Mesendoderm (in vitro differentiated cells): ENCODE data around the gene ASCL5. TPM values are rescaled to one million over a fixed set of nuclear protein-coding genes. Genes with fewer than 3 reads are reported as not detected.

Experiments
- DNase-seq: peaks from one replicate; pipeline ENCODE4 v3.0.0; 2013
- H2AK5ac ChIP-seq: 2 replicates; pipeline ENCODE4 v1.6.1; 2013; ENCODE audit warnings: low read length, inconsistent platforms
- H2BK120ac ChIP-seq: 2 replicates; pipeline ENCODE4 v1.6.1; 2013; ENCODE audit warnings: low read depth, mild to moderate bottlenecking, low read length, moderate library complexity, mixed read lengths
- H2BK15ac ChIP-seq: replicated peaks from 2 replicates; pipeline ENCODE4 v1.6.1; 2013; ENCODE audit warnings: low read depth, mild to moderate bottlenecking, moderate library complexity
- H2BK5ac ChIP-seq: 2 replicates; pipeline ENCODE4 v1.6.1; 2013; ENCODE audit warnings: low read length, inconsistent platforms
- H3K18ac ChIP-seq: 2 replicates; pipeline ENCODE4 v1.6.1; 2013; ENCODE audit warnings: mild to moderate bottlenecking, low read length, mixed read lengths
- H3K23ac ChIP-seq: one replicate; pipeline ENCODE4 v1.6.1; 2013; ENCODE audit warnings: low read length
- H3K27ac ChIP-seq: 2 replicates; pipeline ENCODE4 v1.5.1; 2013; ENCODE audit warnings: low read depth, mild to moderate bottlenecking, inconsistent platforms, low read length, moderate library complexity
- H3K27me3 ChIP-seq: 2 replicates; pipeline ENCODE4 v1.6.1; 2013; ENCODE audit warnings: low read length, control low read depth, mild to moderate bottlenecking, inconsistent platforms; ENCODE audit not compliant: insufficient read depth, poor library complexity
- H3K36me3 ChIP-seq: 2 replicates; pipeline ENCODE4 v1.6.1; 2013; ENCODE audit warnings: low read length, inconsistent platforms; ENCODE audit not compliant: control insufficient read depth, insufficient read depth
- H3K4ac ChIP-seq: one replicate; pipeline ENCODE4 v1.6.1; 2013; ENCODE audit warnings: low read depth, mild to moderate bottlenecking, low read length, moderate library complexity
- H3K4me1 ChIP-seq: 2 replicates; pipeline ENCODE4 v1.6.1; 2013; ENCODE audit warnings: low read depth, low read length, inconsistent platforms; ENCODE audit not compliant: control insufficient read depth
- H3K4me2 ChIP-seq: 2 replicates; pipeline ENCODE4 v1.6.1; 2013; ENCODE audit warnings: low read length
- H3K4me3 ChIP-seq: 2 replicates; pipeline ENCODE4 v1.5.1; 2013; ENCODE audit warnings: mild to moderate bottlenecking, low read length
- H3K56ac ChIP-seq: one replicate; pipeline ENCODE4 v1.6.1; 2013; ENCODE audit warnings: low read length
- H3K79me1 ChIP-seq: 2 replicates; pipeline ENCODE4 v1.6.1; 2013; ENCODE audit warnings: low read length, inconsistent platforms
- H3K79me2 ChIP-seq: 2 replicates; pipeline ENCODE4 v1.6.1; 2013; ENCODE audit warnings: mild to moderate bottlenecking, low read length; ENCODE audit not compliant: control insufficient read depth, insufficient read depth
- H3K9ac ChIP-seq: 2 replicates; pipeline ENCODE4 v1.6.1; 2013; ENCODE audit warnings: low read length, inconsistent platforms
- H4K5ac ChIP-seq: one replicate; pipeline ENCODE4 v1.6.1; 2013; ENCODE audit warnings: low read length
- H4K8ac ChIP-seq: one replicate; pipeline ENCODE4 v1.6.1; 2013; ENCODE audit warnings: low read depth, mild to moderate bottlenecking, control low read depth, low read length, moderate library complexity
- WGBS: extraction: QIAGEN DNeasy Blood & Tissue Kit; methylation state at CpG from one replicate; pipeline ENCODE4 v1.1.7; 2013; ENCODE audit warnings: low lambda C conversion rate, missing lambda C conversion rate; ENCODE audit not compliant: insufficient coverage; ENCODE audit errors: extremely low coverage; 5-methylcytosine and 5-hydroxymethylcytosine counted together
- polyA plus RNA-seq, 2 experiments: library from polyadenylated mRNA; stranded (reverse); fragments of 200-250 nt; gene quantifications; one replicate each; pipeline ENCODE4 v1.2.3, GENCODE V29; 2013

Gene ASCL5, protein sequence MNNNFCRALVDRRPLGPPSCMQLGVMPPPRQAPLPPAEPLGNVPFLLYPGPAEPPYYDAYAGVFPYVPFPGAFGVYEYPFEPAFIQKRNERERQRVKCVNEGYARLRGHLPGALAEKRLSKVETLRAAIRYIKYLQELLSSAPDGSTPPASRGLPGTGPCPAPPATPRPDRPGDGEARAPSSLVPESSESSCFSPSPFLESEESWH
- 0.20 TPM for polyA plus RNA-seq (2013, experiment 1 of 2)
- polyA plus RNA-seq (2013, experiment 2 of 2): 0.18 TPM

DNA sequence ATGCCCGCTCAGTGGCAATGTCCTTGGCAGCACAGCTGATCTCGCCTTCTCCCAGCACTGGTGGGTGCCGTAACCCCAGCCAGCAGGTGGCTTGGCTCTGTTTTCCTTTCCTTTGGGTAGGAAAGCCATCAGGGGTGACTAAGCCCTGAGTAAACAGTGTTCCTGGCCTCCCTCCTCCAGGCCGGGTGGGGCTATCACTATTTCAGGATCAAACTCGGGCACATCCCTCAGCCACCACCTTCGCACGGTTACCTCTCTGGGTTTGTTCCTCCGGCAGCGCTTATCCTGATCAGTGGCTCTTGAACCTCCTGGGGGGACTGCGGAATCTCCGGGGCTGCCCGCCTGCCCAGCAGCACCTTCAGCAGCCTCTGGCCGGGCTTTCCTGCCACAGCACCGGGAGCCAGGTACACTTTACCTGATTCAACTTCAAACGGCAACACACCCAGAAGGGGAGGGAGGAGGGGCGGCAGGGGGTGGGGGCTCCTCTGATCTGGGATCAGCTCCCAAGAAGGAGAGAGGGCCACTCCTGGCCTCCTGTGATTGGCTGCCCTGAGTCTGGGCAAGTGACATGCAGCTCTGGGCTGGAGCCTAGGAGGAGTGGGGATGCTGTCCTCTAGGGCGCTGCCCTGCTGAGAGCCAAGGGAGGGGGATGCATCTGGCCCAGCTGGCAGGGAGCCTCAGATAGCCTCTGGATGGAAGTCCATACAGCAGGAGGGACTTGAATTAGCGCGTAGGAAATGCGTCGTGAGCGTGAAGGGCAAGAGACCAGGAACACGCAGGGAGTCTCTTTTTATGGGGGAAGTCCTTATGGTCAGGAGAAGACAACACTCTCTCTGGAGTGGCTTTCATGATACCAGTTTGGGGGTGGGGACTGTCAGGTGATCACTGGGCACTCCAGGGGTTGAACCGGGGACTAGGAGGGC, at the start of gene ASCL5:
Gene ASCL5 (minus strand): TSS at position 353 of the 923 bp plus-strand sequence. CDS start 11,812 bp downstream, outside the sequence.
- DNase-seq: peak; percentile 76
- Histone ChIP-seq H3K56ac (no peak within 1 kb of the TSS), H4K5ac (no peak within 1 kb of the TSS), H2BK15ac (no peak within 1 kb of the TSS), H4K8ac (no peak within 1 kb of the TSS), H2BK5ac (no peak within 1 kb of the TSS), H3K27ac (no peak within 1 kb of the TSS), H2BK120ac (no peak within 1 kb of the TSS), H3K27me3 (no peaks in the 10 kb centered on the region), H3K18ac (no peak within 1 kb of the TSS), H3K36me3 (no peaks in the 10 kb centered on the region), H2AK5ac (no peak within 1 kb of the TSS), H3K9ac (no peak within 1 kb of the TSS), H3K23ac (no peak within 1 kb of the TSS), H3K79me2 (no peaks in the 10 kb centered on the region), H3K4me3 (no peak within 1 kb of the TSS), H3K79me1 (no peaks in the 10 kb centered on the region), H3K4me1 (no peaks in the 10 kb centered on the region), H3K4me2 (no peak within 1 kb of the TSS), H3K4ac (no peak within 1 kb of the TSS)
- WGBS: no CpG with 5 or more reads among the region's 24 CpGs

DNA sequence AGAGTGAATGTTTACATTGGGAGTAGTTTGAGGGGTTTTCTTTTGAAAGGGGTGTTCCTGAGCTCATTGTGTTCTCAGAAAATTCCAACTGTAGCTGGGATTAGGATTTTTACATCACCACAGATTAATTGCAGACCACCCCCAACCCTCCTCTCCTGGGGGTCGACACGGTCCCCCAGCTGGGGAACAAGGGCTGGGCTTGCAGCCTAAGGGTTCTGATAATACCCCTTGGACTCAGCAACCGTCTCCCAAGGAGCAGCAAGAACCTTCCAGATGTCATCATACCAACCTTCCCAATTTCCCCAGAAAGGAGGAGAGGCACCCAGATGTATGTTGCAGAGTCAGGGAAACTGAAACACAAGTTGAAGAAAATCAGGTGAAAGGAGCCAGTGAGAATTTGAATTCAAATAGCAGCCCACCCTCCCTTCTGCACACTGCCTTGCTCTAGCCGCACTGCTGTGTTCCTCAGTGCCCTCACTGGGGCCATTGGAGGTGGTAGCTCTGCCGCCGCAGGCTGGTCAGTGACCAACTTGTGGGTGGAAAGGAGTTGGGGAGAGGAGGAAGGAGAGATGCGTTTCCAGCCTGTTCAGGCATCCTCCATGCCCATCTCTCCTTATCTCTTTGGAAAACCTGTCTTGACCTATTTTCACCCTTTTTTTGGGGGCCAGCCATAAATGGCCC, 49.0 kb upstream of the ASCL5 start:
- Histone ChIP-seq H3K36me3 (no peaks in the 10 kb centered on the region), H3K27me3 (no peaks in the 10 kb centered on the region), H3K23ac (no peak overlapping the region), H4K8ac (no peak overlapping the region), H3K79me2 (no peaks in the 10 kb centered on the region), H3K18ac (no peak overlapping the region), H2AK5ac (no peak overlapping the region), H4K5ac (no peak overlapping the region), H3K4ac (no peak overlapping the region), H2BK120ac (no peak overlapping the region), H2BK15ac (no peak overlapping the region), H3K27ac (no peak overlapping the region), H3K4me3 (no peak overlapping the region), H2BK5ac (no peak overlapping the region), H3K79me1 (no peaks in the 10 kb centered on the region), H3K56ac (no peak overlapping the region), H3K9ac (no peak overlapping the region), H3K4me2 (no peak overlapping the region), H3K4me1 (no peaks in the 10 kb centered on the region)
- no CpG with 5 or more reads among the region's 7 CpGs for WGBS
- DNase-seq: no peak

DNA sequence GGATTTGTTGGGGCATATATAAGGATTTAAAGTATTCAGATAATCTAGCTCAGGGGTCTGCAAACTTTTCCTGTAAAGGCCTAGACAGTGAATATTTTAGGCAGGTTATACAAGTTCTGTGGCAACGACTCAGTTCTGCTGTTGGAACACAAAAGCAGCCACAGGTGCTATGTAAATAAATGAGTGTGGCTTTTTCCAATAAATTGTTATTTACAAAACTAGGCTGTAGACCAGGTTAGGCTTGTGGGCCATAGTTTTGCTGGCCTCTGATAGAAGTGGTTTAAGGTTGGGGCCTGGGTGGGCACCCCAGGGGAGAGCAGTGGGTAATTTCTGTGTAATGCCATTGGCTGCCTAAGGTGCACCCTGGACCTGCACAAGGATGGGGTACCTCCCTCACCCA, 46.8 kb upstream of the ASCL5 start:
- H3K4me2 ChIP-seq: no peak overlapping the region
- WGBS: no CpG with 5 or more reads among the region's 1 CpG

DNA sequence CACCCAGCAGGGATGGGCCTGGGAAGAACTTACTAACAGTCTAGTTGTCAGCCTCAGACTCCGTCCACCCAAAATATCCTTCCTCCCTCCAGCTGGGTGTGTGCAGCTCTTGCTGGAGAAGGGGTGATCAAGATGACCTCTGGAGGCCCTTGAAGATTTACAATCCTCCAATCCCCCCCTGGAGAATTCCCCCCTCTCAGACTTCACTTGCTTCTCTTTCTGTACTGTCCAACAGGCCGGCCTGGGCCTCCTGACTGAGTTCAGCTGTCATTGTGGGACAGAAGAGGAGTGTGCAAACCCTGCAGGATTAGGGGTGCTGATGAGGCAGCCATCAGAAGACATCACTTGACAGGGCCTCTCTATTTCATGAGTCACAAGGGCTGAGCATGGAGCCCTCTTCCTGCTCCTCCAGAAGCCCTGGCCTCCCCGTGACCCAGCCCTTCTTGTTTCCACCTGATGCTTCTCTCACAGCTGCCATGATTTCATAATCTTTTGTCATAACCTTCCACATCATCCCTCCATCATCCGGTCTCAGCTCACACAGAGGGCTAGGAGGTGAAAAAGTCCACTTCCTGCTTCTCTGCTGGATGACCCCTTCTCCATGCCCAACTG, 46.1 kb upstream of the ASCL5 start:
- no CpG with 5 or more reads among the region's 4 CpGs for WGBS
- no peak overlapping the region for H3K27ac ChIP-seq
- DNase-seq: no peak

More for the DNA sequence above, 46.8 kb upstream of the ASCL5 start:
- Histone ChIP-seq H3K4me3 (no peak overlapping the region), H2BK15ac (no peak overlapping the region), H2BK5ac (no peak overlapping the region), H3K27ac (no peak overlapping the region), H3K79me2 (no peaks in the 10 kb centered on the region), H2AK5ac (no peak overlapping the region), H3K4me1 (peaks cover 2% of the 10 kb centered on the region), H3K79me1 (no peaks in the 10 kb centered on the region), H3K23ac (no peak overlapping the region), H3K36me3 (no peaks in the 10 kb centered on the region), H2BK120ac (no peak overlapping the region), H3K56ac (no peak overlapping the region), H4K8ac (no peak overlapping the region), H3K27me3 (no peaks in the 10 kb centered on the region), H4K5ac (no peak overlapping the region), H3K4ac (no peak overlapping the region), H3K18ac (no peak overlapping the region), H3K9ac (no peak overlapping the region)
- DNase-seq: no peak

DNA sequence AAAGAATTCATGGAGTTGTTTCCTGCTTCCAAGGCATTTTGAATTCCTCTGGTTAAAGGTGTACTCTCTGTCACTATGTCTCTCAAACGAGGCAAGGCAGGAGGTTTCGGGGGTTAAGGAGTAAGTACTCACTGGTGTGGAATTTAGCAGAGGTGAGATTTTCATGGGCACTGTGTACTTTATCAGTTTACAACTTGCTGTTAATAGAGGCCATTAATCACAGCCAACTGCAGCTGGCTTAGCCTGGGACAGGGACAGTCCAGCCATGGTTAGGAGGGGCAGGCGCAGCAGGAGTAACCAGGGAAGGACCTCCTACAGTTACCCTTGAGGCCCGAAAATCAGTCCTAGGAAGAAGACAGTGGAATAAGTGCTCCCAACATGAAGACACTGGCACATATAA, 45.3 kb upstream of the ASCL5 start:
- Histone ChIP-seq H3K4me2 (no peak overlapping the region), H3K79me2 (no peaks in the 10 kb centered on the region), H3K79me1 (no peaks in the 10 kb centered on the region), H3K27ac (no peak overlapping the region), H3K56ac (no peak overlapping the region), H3K23ac (no peak overlapping the region), H3K36me3 (no peaks in the 10 kb centered on the region), H3K18ac (no peak overlapping the region), H3K4ac (no peak overlapping the region), H3K27me3 (no peaks in the 10 kb centered on the region), H2AK5ac (no peak overlapping the region), H4K5ac (no peak overlapping the region), H3K9ac (no peak overlapping the region), H2BK5ac (no peak overlapping the region), H3K4me3 (no peak overlapping the region), H2BK15ac (no peak overlapping the region), H4K8ac (no peak overlapping the region), H3K4me1 (peaks cover 2% of the 10 kb centered on the region), H2BK120ac (no peak overlapping the region)
- no CpG with 5 or more reads among the region's 4 CpGs for WGBS
- peak; percentile 45 for DNase-seq

More for the DNA sequence above, 46.1 kb upstream of the ASCL5 start:
- Histone ChIP-seq H3K4me3 (no peak overlapping the region), H2AK5ac (no peak overlapping the region), H2BK5ac (no peak overlapping the region), H3K27me3 (no peaks in the 10 kb centered on the region), H3K56ac (no peak overlapping the region), H3K4ac (no peak overlapping the region), H3K36me3 (no peaks in the 10 kb centered on the region), H3K4me1 (peaks cover 2% of the 10 kb centered on the region), H3K9ac (no peak overlapping the region), H4K5ac (no peak overlapping the region), H3K23ac (no peak overlapping the region), H2BK120ac (no peak overlapping the region), H3K18ac (no peak overlapping the region), H3K4me2 (no peak overlapping the region), H2BK15ac (no peak overlapping the region), H3K79me1 (no peaks in the 10 kb centered on the region), H3K79me2 (no peaks in the 10 kb centered on the region), H4K8ac (no peak overlapping the region)
